ENCODE data around the gene RASGRF1.

DNA sequence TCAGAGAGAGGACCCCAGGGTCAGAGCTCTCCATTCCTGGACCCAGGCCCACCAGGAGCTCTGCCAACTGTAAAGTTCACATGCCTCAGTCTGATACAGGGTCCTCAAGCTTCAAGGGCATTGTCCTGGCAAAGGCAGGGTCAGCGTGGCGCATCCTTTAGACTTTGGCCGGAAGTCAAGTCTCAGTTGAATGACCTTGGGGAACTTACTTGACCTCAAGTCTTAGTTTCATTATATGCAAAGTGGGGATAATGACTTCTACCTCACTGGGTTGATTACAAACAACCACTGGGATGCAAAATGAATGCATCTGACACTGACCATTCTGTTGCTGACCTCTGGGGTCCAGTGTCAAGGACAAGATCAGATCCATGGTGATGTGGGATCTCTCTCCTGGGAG, 75.2 kb downstream of the RASGRF1 start:
- TF ChIP-seq ZNF184 (tag by site-specific recombination; IDR thresholded peaks at IDR 0.05) (no peak), TCF7L2 (IDR thresholded peaks at IDR 0.05; ENCODE audit: borderline replicate concordance, low read depth, low read length) (no peak)

All from HEK293 (cell line).